T-helper 9 cell (primary cell): ENCODE measurements around the gene PLCB1.
"Not testable (repeated sequence)": the region's sequence is repeated elsewhere in the genome, so short reads cannot be mapped to it uniquely, and the experiment has no call there.

Experiments used
- DNase-seq: peaks from one replicate; pipeline ENCODE4 v3.0.0-alpha.2; 2020

The PLCB1 gene

DNA sequence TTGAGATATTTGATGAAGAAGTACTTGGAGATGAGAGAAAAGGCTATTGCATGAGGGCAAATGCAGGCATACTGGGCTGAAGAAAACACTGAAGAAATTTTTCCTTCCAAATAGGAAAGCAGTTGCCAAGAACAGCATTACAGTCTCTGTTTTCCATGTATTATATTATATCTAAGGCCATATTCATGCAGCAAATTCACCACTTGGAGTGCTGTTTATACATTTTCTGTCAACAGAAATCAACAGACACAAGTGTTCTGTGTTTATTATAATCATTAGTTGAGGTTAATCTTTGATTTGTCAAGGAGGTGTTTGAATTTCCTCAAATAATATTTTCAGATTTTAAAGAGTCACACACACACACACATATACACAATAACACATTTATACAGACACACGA, 668.0 kb downstream of the PLCB1 start:
- no peak for DNase-seq

DNA sequence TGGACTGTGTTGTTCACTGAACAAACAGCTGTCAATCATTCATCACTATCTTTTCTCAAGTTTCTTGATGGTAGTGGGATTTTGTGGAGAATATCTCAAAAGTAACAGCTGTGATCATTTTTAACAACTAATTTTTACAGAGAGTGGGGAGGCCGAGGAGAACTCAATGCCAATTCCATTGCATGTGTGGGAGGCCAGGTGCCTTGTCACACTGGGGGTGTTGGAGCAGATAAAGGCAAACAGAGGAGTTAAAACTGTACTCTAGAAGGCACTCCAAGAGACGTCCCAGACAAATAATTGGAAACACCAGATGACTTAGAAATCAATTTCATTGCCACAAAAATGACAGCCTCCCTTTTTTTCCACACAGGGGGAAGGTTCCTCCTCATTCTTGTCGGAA, 669.6 kb downstream of the PLCB1 start:
- DNase-seq, result no peak

DNA sequence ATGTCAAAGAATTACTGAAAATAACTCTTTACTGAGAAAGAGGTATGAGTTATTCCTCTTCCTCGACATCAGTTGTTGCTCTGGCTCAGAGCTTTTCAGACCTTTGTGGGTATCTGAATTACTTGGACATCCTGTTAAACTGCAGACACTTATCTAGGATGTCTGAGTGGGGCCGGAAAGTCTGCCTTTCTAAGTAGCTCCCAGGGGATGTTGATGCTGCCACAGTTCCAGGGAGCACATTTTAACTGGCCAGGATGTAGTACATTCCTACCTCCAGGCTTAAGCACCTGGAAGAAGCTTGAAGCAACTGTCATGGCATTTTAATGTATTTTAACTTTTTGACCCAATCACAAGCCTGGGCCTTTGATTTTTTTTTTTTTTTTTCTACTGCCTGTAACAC, 671.0 kb downstream of the PLCB1 start:
- DNase-seq, result no peak

DNA sequence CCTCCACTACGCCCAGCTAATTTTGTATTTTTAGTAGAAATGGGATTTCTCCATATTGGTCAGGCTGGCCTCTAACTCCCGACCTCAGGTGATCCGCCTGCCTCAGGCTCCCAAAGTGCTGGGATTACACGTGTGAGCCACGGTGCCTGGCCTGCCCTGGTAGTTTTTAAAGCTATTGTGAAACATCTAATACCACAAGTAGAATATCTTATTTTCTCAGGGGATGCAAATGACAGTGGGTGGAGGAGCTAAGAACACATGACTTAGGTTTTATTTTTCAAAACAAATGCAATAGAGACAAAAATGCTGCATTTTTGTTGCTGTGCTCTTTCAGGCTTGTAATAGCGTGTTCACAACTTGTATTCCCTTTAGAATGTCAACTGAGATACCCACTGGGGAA, 671.9 kb downstream of the PLCB1 start:
- no peak for DNase-seq

DNA sequence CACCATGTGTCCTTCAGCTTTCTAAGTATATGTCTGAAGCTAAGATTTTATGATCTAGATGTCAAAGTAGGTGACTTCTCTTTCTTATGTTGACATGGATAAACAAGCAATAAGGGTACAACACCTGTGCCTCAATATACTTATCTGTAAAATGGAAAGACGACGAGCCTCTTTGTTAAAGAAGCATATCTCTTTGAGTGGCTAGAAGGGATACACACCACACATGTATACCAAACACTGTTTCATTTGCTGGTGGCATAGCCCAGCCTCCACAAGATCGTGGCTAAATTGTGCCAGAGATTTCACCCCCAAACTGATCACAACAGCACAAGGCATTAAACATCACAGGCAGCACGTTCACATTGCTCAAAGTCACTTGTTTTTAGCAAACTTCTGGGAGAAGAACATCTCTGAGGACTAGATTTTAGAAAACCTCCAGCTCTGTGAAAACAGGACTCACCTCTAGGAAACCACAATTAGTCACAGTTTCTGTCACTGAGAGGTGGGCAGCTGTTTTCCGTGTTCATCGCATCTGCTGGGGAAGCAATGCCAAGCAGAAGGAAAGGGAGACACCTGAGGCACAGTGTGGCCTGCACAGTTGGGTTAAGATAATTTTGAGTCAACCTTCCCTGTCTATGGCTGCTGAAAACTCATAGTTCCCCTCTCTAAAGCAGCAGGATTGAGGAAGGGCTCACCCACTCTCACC, 673.8 kb downstream of the PLCB1 start:
- no peak for DNase-seq

DNA sequence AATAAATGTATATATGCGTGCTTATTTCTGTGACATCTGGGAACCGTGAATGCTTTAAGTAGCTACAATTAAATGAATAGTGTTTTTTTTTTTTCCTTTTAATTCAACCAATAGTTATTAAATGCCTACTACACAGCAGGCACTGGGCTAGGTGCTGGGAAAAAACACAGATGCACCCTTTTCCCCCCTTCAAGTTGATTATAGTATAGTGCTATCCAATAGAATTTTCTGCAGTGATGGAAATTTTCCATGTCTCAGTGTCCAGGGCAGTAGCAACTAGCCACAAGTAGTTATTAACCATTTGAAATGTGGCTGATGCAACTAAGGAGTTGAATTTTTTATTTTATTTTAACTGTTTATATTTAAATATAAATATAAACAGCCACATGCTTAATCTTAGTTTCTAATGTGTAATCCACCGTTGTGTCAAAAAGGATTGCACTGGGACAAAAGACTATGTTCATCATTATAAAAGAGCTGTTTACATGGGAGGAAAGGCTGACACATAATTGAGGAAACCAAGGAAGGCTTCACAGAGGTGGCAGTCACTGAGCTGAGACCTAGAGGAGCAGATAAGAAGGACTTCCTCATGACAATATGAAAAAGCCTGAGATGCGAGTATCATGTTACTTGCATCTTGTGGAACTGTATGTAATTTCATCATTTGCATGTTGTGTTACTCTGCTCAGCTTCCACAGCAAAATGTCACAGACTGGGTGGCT, 675.6 kb downstream of the PLCB1 start:
- no peak for DNase-seq

DNA sequence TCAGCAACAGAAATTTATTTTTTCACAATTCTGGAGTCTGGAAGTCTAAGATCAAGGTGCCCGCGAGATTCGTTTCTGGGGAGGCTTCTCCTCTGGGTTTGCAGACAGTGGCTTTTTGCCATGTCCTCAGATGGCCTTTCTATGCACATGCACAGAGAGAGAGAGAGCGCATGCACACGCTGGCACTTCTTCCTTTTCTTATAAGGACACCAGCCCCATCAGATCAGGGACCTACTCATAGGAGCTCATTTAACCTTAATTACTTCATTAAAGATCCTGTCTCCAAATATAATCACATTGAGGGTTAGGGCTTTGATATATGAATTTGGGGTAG, 676.1 kb downstream of the PLCB1 start:
- DNase-seq, result no peak

DNA sequence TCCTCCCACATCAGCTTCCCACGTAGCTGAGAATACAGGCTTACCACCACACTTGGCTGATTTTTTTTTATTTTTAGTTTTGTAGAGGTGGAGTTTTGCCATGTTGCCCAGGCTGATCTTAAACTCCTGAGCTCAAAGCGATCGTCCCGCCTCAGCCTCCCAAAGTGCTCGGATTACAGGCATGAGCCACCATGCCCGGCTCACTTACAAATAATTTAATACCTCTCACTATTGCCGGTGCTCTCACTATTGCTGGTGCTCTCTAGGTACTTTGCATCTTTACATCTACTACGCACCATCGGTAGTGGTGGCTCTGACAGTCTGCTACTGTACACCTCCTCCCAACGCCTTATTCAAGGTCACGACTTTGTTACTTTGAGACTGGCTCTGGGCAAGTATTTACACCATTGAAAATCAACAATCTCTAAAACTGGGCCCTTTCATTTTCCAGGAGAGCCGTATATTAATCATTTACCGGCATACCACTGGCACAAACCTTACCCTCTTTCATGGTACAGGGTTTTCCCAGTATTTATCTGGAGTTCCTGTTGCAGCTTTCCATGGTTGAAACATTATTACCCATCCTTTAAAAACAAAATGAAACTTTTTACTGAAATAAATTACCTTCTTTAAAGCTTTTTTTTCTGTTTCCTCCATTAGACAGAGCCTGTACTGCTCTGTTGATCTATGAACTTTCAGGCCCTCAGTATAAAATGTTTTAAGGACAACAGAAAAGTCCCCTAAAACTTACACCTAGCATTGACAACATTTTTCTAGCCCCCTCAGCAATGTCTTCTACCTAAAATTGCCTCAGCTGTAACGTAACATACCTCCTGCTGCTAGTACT, 677.3 kb downstream of the PLCB1 start:
- no peak for DNase-seq

DNA sequence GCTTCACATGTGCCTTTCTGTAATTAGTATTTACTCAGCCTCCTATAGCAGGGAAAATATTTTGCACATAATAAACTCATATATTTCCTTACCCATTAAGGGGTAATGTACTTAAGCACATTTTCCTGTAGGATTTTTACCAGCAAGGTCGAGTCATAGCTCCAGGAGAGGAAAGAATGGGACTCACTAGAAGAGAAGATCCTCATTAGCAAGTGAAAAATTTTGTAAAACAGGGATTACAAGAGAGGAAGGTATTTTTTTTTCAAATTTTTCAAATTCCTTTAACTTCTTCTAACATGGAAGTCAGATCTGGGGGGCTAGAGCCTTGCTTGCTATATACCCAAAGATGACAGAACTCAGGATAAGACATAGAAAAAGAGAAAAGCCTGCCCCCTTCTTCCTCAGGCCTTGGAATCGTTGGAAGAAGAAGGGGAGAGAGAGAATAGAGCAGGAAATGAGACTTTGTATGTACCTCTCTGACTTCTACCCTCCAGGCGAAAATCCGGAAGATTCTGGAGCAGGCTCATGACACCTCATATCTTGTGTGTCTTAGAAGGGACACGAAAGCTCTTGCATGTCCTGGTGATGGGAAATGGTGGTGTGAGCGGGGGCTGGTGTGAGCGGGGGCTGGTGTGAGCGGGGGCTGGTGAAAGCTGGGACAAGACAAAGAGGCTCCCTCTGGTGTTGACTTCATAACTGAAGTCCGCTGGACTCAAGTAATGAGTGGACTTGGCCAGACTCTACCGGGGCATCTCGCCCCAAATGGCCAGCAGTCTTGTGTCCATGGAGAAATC, 679.9 kb downstream of the PLCB1 start:
- no peak for DNase-seq

DNA sequence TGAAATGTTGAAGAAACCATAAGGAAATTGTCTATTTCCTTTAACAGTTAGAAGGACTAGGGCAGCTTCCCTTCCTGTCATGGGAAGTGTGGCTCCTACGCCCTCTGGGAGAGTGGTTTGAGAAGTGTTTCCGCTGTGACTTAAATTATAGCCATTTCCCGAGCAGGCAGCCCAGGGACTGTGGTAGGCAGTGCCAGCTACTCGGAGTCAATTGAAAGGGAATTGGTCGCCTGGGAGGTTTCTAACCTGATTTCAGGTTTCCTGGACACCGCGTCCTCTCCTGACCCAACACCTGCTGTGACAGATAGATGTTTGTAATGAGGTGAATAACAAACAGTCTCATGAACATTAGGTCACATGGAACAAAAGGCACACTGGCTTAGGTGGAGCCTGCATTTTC, 680.8 kb downstream of the PLCB1 start:
- no peak for DNase-seq

DNA sequence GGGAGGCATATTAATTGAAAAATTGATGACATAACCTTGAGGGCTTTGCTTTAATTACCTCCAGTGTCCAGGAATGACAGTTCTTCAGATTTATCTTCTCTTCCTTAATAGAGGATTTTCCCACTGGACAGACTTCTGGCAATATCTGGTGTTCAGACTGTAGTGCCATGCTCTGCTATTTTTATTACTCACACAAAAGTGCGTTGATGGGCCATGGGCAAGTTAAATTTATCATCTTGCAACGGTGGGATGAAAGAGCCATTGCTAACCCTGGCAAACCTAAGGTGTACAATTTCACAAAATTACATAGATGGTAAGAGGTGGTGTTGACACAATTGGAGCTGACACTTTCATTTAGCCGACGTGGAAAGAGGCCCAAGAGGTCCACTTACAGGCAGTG, 683.1 kb downstream of the PLCB1 start:
- DNase-seq, result no peak

DNA sequence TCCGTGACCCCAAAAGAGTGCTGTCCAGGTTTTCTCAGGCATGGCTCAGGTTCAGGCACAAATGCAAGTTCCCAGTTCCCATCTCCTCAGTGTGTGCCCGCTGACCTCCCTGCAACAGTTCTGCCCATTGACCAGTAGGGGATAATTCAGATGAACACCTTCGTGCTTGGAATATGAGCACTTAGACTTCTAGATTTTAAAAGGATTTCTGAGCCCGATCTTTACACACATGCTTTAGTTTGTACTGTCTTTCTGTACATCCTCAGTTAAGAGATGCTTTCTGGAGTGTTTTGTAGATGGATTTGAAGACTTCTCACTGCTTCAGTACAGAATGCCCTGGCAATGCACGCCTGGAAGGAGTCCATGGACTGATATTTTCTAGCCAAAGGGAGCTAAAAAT, 697.2 kb downstream of the PLCB1 start:
- DNase-seq, result no peak

DNA sequence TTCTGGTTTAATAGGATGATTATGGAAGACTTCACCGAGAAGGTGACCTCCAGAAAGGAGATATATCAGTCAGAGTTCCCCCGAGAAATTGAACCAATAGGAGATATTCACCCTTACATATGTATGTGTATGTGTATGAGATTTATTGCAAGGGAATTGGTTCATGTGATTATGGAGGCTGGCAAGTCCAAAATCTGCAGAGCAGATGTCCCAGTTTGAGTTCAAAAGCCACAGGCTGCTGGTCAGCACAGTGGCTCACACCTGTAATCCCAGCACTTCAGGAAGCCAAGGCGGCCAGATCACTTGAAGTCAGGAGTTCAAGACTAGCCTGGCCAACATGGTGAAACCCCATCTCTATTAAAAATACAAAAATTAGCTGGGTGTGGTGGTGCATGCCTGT, 702.2 kb downstream of the PLCB1 start:
- not testable (repeated sequence) for DNase-seq

DNA sequence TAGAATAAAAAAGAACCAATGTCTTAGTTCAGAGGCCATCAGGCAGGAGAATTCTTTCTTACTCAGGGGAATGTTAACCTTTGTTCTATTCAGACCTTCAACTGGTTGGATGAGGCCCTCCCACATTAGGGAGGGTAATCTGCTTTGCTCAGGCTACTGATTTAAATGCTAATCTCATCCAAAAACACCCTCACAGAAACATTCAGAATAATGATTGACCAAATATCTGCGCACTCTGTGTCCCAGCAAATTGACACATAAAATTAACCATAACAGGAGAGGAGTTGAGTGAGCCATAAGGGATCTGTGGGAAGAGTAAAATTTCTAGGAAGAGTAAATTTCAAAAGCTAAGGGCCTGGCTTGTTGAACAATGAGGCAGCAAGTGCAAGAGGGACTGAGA, 702.8 kb downstream of the PLCB1 start:
- no peak for DNase-seq

DNA sequence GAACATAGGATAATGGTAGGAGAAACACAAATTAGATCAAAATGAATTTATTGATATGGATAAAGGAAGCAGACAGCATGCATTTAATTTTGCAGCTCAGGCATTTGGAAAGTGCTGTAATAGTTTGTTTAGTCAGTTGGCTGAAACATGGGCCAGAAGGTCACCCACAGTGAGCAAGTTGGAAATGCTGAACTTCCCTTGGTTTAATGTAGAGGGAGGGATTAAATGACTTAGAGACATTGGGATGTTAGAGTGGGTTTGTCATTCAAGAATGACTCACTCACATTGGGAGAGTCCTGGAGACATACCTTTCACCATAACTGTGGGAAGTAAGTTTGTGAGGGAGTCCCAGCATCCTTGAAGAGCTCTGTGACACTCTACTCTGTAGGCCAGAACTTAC, 705.3 kb downstream of the PLCB1 start:
- DNase-seq, result no peak

DNA sequence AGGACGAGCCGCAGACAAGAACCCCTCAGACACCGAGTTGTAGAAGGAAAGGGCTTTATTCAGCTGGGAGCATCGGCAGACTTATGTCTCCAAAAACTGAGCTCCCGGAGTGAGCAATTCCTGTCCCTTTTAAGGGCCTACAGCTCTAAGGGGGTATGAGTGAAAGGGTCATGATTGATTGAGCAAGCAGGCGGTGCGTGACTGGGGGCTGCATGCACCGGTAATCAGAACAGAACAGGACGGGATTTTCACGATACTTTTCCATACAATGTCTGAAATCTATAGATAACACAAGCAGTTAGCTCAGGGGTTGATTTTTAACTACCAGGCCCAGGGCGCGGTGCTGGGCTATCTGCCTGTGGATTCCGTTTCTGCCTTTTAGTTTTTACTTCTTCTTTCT, 710.5 kb downstream of the PLCB1 start:
- no peak for DNase-seq

DNA sequence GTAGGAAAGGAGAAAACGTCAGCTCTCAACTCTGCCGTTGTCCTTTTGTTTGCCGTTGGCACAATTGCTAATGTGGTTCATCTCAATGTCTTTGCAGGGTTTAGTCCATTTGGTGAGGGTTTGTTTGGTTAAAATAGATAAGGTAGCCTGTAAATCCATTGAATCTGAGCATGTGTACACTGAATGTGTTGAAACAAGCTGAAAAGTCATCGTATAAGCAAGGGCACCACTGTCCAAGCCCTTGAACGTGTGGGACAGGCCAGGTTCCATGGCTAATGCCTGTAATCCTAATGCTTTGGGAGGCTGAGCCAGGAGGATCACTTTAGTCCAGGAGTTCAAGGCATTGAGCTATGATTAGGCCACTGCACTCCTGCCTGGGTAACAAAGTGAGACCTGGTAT, 712.1 kb downstream of the PLCB1 start:
- no peak for DNase-seq

DNA sequence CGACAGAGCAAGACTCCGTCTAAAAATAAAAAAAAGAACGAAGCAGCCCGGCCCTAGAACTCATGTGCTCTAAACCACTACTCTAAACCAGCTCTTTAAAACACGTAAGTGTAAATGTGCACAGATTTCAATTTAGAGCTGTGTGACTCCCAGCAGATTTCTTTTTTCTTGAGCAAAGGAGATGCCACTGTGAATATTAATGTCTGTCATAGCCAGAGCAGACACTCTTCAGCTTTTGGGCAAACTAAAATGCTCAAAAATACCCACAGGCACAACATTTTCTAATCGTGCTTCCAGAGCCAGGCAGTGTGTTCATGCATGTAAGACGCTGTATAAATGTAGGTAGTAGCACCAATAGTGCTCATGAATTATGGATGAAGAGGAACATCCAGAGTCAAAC, 717.9 kb downstream of the PLCB1 start:
- no peak for DNase-seq

DNA sequence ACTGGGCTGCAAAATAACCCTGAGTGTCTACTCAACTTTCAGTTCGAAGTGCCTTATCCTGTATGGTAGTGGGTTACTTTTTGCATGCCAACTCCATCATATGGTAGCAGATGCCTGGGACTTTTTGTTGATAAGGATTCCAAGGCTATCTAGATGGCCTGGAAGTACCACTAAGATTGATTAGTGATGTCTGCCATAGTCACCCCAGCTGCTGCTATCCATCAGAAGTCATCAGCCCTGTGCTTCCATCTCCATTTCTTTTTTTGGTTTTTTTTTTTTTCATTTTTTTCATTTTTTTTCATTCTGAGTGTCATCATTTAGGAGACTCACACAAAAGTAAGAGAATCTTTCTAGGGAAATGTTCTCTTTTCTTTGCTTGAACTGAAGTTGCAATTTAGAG, 719.4 kb downstream of the PLCB1 start:
- DNase-seq, result no peak

DNA sequence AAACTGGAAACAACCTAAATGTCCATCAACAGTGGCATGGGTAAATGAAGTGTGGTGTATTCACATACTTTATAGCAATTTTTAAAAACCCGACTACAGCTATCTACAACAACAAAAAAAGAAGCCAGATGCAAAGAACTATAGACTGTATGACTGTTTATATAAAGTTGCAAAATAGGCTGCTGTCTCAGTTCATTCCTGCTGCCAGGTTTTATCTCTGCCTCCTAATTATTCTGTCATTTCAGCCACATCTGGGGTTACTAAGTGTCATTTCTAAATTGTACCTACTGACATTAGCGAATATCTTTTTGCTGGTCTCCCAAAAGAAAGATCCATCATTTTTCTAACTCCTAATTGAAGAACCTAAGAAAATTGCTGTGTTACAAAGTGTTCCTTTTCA, 719.9 kb downstream of the PLCB1 start:
- DNase-seq, result not testable (repeated sequence)

DNA sequence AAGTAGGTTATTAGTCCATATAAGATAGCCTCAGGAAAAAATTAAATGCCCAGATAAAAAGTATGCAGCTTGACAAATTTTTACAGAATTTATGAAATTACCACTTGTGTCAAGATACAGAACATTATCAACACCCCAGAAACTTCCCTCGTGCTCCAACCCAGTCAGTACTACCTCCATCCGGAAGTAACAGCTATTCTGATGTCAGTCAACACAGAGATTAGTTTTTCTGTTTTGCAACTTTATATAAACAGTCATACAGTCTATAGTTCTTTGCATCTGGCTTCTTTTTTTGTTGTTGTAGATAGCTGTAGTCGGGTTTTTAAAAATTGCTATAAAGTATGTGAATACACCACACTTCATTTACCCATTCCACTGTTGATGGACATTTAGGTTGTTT, 721.1 kb downstream of the PLCB1 start:
- not testable (repeated sequence) for DNase-seq

DNA sequence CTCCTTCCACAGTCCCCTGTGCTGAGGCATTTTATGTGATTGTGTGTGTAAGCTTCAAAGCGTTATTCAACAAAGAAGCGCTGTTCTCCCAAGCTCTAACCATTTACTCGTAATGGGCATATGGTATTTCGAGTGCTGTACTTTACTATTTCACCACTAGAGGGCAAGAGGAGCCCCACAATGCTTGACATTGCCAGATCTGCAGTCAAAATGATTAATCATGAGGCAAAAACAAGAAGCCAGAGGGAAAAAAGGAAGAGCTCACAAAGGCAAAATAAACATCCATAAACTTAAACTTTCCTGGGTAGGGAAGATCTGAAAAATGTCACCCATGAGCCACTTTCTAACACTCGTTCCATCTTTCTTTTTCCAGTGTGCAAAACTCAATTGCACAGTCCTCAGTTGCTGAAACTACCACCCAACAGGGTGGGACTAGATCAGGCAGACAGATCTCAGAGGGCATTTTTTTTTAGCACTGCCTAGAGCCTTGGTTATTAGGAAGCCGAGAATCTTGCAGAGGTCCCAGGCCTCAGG, 721.8 kb downstream of the PLCB1 start:
- no peak for DNase-seq

DNA sequence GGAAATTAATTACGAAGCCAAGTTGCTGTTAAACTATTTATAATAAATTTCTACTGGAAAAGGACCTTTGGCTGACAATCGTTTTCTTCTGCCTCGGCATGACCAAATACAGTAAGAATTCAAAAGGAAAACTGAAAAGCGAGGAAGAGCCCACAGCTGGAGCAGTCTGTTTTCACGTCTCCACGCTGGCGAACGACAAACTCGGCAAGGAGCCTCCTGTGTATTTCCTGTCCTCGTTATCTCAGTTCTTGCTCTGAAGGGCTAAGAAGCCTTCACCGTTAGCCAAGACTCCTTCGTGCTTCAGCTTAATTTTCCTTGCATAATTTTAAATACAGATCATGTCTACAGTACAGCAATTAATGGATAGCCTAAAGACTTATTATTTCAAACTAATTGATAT, 722.5 kb downstream of the PLCB1 start:
- no peak for DNase-seq
